CD4-positive, alpha-beta T cell treated with Interleukin-4 for 1 hour (primary cell): ENCODE measurements around the gene ALG2.

Source experiments
- DNase-seq, 2 donors: peaks; one replicate each; pipeline ENCODE4 v3.0.0-alpha.2; 2020 to 2022

Gene ALG2, protein sequence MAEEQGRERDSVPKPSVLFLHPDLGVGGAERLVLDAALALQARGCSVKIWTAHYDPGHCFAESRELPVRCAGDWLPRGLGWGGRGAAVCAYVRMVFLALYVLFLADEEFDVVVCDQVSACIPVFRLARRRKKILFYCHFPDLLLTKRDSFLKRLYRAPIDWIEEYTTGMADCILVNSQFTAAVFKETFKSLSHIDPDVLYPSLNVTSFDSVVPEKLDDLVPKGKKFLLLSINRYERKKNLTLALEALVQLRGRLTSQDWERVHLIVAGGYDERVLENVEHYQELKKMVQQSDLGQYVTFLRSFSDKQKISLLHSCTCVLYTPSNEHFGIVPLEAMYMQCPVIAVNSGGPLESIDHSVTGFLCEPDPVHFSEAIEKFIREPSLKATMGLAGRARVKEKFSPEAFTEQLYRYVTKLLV

DNA sequence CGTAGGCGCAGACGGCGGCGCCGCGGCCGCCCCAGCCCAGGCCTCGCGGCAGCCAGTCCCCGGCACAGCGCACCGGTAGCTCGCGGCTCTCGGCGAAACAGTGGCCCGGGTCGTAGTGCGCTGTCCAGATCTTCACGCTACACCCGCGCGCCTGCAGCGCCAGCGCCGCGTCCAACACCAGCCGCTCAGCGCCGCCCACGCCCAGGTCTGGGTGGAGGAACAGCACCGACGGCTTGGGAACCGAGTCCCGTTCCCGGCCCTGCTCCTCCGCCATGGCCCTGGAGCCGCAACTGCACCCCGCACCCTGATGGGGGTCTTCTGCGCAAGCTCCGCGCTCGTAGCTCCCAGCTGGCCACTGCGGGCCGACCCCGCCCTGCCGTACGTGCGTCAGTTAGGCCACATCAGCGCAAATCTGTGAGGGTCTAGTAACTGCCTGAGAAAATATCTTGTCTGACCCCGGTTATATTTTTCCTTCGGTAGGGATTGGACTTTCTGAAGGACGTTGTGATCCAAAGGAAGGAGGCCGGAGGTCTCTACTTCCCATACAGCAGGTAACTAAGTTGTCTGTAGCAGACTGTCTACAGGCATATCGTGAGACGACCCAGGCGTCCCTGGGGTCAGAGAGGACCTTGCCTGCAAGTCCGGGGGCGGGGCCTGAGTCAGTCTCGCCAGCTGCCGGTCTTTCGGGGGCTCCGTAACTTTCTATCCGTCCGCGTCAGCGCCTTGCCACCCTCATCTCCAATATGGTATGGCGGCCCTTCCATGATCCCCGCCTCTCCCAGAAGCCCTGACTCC, at the start of gene ALG2, which contains the start of gene SEC61B:
ALG2 (minus strand) TSS at position 322 of the 795 bp plus-strand sequence; CDS start at position 274, 48 bp downstream.
SEC61B (plus strand) TSS at position 662 of the 795 bp plus-strand sequence; CDS start at position 744, 82 bp downstream.
- peak; percentile 94 for DNase-seq

DNA sequence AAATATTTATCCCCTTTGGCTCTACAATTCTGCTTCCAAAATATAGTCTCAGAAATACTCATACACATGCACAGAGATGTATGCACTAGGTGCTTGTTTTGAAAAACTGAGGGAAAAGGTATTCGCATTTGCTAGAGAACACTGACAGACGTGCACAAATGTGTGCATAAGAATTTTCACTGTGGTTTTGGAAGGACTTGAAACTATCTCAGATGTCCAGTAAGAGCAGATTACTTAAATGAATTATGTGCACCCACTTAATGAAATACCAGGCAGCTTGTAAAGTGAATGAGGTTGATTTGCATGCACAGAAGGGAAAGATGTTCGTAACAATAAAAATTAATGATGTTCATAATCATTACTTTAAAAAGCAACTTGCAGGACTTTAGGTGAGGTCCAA, 48.7 kb upstream of the ALG2 start:
- no peak for DNase-seq

DNA sequence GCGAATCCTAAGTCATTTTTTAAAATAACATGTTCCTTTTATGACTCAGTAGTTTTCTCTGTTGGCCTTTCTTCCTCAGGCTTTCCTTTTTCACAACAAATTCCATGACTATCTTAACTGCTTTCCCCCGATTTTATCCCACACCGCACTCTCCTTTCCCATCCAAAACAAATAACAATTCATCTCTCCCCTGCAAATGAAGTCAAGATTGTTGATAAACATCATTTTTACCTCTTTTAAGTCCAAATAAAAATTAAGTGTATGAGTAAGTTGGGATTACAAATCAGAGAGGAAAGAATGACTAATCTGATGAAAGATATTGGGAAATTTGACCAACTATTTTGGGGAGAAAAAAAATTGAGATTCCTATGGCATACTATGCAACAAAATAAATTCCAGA, 47.7 kb upstream of the ALG2 start:
- no peak for DNase-seq

DNA sequence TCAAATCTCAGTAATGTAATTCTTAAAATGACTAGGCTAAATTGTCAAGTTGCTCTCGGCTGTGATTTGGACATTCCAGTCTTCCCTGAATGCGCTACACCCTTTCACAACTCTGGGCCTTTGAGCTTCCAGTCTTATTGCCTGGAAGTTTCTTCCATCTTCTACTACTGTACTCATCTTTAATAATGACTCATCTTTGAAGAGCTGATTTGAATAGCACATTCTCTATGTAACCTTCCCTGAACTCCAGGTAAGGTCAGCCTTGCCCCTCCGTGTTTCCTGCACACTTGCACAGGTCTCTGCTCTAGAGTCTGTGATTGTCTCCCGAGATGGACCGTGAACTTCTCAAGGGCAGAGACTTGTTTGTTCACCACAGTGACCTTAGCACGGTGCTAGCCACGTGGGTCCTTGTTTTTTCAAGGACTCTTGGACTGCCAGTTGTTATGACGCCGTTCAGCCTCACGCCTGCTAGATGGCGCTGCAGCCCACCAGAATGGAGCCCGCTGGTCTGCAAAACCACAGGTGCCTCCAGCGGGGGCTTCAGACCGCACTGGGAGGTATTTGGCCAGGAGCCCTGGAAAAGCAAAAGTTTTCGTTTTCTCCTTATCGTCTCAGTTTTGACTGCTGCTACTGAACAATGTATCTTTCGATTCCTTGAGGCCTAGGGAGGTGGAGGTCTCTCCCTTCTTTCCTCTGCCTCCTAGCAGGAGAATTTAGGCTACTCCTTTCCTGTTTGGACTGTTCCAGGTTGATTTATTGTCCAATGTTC, 44.7 kb upstream of the ALG2 start:
- DNase-seq: peak; percentile 50 to 63

DNA sequence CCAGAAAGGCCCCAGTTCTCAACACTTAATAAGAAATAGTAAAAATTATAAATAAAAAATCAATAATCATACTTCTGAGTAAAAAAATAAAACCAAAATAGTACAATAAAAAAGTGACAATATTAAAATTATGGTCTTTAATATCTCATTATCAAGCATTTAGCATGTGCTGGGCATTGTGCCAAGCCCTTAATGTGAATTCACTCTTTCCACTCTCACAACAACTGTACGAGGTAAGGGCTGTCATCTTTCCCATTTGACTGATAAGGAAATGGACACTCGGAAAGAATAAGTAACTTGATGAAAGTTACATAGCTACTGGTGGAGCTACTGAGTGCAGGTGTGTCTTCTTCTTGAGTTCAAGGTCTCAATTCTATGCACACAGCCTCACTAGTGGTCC, 43.9 kb upstream of the ALG2 start:
- DNase-seq: no peak

DNA sequence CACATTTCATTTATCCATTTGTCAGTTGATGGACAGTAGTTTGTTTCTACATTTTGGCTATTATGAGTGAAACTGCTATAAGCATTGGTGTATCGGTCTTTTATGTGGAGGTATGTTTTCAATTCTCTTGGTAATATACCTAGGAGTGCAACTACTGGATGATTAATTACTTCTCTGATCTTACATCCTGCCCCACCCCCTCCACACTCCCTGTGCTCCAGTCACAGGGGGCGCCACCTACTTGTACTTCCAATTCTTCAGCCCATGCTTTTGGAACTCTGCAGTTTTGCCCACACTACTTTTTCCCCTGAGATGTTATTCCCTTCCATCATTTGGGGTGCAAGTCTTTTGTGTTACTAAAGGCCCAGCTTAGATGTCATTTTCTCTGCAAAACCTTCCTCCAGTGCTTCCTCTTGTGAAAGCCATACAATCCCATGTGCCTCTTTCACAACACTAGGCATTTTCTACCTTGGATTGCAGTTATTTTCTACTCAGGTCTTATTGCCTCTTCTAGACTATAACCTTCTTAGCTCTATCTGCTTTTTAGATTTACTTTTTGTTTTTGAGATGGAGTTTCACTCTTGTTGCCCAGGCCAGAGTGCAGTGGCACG, 42.4 kb upstream of the ALG2 start:
- DNase-seq: no peak

DNA sequence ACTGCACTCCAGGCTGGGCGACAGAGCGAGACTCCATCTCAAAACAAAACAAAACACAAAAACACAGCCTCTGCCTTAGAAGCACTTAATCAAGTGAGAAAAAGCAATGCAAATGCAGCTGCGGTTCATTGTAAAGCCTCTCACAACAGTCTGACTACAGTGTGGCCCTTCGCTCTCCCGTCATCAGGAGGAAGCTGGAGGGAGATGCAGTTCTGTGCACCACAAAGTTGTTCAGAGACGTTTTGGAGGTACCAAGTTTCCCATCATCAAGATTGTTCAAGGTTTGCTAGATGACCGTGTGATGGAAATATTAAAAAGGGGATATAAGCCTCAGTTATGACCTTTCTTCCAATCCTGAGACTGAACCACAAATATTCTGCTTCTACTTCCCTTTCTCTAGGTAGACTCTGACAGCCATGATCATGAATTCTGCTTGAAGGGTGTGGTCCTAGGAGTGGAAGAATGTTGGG, 41.2 kb upstream of the ALG2 start:
- no peak for DNase-seq

DNA sequence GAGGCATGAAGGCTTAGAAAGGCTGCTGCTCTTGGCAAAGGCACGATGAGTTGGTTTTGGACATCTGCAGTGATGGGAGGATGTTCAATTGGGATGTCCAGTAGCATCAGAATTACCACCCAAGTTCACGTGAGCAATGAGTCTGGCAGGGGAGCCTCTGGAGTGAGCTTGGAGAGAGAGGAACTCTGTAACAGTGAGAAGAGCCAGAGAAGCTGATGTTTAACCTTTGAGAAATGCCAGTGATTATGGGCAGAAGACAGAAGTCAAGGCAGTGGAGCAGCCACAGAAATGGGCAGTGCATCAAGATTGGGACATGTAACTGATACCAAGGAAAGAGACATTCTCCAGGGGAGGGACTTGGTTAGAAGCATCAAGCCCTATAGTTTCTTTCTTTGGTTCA, 40.2 kb upstream of the ALG2 start:
- DNase-seq: no peak

DNA sequence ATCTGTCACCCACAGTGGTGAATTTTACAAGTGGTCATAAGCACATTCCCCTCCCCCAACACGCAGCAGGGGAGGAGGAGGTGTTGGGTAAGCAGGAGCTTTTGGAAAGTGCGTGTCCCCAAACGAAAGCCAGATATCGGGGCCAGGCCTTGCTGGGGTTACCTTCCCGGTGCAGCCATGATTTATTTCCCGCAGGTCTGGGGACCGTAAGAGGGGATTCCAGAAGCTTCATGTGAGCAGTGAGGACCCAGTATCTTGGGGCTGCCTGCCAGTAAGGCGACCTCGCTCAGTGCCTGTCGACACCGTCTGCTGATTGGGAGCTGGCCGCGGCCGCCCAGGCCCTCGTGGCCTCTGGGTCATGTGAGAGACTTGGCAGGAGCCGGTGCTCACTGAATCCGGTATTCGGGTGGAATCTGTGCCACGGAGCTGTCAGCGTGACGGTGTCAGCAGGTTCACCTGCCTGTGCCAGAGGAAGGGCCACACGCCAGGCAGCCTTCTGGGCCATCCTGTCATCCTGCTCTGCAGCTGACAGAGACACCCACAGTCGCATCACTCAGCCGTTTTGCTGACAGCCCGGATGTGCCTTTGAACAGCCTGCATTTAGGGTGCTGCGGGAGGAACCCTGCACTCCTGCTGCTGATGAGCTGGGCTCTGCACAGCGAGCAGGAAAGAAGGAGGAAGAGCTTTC, 37.6 kb upstream of the ALG2 start:
- peak; percentile 38 to 42 for DNase-seq

DNA sequence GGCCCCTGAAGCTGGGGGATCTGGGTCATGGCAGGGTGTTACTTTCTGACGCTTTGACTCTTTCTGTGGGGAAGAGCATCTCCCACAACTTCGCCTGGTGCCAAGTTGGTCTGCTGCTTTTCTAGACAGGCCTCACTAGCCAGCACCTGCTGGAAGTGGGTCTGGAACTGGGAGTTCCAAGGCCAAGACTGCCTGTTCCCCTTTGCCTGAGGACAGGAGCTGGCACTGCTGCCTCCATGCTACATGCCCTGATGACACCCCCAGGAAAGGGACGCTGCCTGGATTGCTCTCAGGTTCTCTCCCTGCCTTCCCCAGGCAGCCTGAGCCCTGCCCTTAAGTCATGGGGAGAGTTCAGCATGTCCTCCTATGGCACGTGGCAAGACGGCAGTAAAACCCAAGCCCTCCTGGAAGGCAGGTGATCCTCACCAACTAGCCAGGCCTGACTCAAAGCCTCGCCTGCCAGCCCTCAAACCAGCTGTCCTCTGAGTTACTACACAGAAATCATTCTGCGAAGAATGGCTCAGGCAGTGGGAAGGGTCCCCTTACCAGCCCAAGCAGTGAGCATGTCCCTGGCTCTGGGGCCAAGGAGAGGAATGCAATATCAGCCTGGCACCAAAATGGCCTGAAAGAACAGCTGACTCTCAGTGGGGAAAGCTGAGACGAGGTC, 36.1 kb upstream of the ALG2 start:
- no peak for DNase-seq

DNA sequence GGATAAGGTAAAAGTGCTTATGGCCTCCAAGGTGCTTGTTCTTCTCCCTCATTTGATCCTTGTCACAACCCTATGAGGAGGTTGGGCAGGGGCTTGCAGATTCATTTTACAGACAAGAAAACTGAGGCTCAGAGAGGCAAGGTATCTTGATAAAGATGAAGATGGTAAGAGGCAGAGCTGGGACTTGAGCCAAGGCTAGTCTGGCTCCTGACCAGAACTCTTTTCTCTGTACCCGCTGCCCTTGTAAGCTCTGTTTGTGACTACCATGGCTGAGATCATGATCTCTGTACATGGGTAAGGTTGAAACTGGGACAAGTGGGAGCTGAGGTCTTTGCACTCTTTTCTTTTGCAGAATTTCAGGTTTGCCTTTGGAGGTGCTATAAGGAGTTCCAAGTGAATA, 33.9 kb upstream of the ALG2 start:
- DNase-seq: no peak

DNA sequence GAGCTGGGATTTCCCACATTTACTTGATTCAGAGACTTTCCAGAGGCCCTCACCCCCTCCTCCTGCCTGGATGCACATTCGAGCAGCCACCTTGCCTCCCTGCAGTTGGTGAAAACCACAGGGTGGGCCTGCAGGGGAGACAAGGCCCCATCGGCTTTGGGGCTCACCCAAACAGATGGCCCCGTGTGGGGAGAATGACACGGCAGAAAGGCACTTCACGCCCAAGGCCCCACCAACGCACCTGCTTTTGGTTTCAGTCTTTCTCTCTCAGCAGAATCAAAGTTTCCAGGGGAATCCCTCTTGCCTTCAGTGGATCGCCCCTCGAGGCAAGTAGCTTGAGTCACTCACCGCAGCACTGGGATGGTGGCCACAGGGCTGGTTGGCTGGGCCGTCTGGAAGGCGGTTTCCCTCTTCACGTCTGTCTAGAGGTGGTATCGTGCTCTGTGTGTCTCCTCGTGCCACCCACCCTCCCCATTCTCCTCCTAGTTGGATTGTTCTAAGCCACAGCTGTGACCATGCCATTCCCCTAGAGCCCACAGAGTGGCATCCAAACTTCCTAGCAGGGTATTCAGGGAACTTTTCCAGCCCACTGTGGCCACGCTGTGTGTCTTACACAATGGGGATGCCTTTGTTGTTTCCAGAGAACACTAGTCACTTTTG, 32.2 kb upstream of the ALG2 start:
- peak; percentile 52 to 54 for DNase-seq

DNA sequence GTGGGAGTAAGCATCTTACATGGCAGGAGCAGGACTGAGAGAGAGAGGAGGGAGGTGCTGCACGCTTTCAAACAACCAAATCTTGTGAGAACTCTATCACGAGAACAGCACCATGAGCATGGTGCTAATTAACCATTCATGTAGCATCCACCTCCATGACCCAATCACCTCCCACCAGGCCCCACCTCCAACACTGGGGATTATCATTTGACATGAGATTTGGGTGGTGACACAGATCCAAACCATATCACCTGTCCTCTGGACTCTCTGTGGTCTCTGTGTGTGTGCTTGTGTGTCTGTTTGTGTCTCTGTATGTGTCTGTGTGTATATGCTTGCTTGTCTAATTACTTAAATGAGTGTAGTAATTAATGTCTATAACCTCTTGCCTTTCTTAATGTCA, 31.4 kb upstream of the ALG2 start:
- DNase-seq: no peak

DNA sequence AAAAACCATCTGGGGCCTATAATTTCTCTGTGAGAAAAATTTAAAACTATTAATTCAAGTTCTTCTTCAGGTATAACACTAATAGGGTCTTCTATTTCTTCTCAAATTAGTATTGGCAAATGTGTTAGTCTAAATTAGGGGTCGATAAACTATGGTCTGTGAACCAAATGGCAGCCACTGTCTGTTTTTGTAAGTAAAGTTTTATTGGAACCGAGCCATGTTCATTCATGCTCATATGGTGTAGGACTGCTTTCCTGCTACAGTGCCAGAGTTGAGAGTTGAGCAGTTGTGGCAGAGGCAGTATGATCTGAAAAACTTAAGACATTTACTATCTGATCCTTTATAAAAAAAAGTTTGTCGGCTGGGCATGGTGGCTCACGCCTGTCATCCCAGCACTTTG, 29.4 kb upstream of the ALG2 start:
- no peak for DNase-seq

DNA sequence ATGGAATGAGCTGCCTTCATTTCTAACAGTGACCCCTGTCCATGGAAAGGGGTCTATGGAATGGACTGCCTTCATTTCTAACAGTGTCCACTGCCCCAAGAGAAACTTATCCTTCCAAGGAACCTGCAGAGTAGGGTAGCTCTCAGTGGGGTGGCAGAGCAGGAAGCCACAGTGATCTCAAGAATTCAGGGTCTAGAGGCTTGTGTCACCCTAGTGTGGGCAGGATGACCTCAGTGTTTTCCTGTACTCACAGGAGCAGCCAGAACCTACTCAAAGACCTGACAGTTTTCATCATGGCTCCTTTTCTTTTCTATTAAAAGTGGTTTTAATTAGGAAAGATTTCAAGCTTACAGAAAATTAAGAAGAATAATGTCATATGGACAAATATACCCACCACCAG, 27.9 kb upstream of the ALG2 start:
- DNase-seq: no peak

DNA sequence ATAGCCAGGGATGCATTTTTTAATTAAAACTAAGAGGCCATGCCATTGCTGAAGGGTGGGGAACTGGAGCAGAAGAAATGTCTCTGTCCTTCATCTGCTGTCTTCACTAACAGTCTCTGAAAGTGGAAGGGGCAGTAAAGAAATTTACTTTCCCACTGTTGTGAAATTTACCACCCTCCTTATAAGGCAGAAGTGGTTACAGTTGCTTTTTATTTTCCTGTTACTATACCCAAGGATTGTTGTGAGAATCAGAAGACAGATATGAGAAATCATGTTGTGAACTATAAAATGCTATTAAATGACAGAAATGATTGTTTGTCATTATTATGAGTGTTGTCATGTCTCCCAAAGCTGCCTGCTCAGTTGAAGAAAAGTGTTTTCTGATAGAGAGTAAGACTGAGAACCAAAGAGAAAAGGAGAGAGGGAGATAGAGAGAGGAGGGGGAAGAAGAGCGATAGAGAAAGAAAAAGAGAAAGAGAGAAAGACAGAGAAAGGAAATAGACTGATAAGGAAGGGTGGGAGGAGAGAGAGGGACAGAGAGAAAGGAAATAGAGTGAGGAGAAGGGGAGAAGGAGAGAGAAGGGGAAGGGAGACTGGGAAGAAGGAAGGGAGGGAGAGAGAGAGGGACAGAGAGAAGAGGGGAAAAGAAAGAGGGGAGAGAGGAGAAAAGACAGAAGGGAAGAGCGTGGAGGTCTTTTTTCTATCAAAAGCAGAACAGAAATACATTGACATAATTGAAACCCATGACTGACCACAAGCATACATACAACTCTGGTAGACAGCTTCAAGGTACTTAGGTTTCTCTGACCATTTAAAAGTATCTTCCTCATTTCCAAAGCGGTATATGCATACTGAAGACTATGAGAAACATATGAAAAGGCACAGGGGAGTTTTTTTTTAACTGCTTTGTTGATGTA, 22.9 kb upstream of the ALG2 start:
- DNase-seq: no peak

DNA sequence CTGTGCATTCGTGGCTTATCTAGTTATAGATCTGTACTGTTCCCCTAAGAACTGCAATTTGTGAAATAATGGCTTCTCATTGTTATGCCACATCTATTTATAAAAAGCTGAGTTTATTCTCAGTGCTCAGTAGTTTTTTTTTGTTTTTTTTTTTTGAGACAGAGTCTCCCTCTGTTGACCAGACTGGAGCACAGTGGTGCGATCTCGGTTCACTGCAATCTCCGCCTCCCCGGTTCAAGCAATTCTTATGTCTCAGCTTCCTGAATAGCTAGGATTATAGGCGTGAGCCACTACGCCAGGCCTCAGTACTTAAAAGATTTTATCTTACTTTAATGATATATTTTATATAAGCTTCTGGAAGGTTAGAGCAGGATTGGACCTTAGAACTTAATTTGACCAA, 19.4 kb upstream of the ALG2 start:
- no peak for DNase-seq

DNA sequence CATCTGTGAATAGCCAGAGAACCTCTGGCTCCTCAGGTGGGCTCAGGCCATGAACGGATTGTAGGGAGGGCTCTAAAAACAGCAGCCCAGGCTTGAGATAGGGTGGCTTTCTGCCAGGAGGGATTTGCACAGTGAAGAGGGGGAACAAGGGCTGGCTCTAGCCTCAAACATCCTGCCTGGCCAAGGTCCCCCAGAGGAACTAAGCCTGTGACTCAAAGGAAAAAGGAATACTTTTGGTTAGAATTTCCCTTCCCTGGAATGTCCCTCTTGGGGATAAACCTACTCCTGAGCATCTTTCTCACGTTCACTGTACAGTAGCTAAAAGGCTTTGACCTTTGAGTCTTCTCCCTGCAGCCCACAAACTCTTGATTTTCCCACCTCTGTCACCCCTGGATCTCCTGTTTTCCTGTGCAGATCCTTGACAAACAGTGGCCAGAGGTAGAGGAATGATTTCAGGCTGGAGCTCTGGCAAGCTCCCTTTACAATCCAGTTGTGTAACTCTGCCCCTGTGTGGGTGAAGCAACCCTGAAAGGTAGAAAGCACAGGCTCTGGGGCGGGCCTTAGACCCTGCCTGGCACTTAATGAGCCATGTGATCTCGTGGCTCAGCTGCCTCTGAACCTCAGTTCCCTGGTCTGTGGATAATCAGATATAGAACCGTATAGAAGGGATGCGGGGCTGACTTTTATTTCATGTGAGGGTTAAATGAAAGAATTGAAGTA, 17.8 kb upstream of the ALG2 start:
- DNase-seq: no peak

DNA sequence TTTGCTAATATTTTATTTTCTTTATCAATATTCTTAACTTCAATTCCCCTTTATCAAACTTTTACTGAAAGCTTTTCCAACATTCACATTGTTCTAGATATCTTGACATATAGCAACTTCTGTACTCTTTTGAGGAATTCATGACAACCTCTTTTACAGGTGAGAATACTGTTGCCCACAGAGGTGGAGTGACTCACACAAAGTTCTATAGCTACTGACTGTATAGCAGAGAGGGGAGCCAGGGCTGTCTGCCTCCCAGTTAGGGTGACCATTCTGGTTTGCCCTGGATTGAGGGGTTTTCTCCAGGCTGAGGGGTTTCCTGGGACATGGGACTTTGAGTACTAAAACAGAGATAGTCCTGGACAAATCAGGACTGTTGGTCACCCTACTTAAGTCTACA, 16.6 kb upstream of the ALG2 start:
- no peak for DNase-seq
